ENCODE measurements around the gene OR6B3. TPM values are rescaled to one million over a fixed set of nuclear protein-coding genes. Genes with fewer than 3 reads are reported as not detected.

The OR6B3 gene
- total RNA-seq, 3 donors from 2014 or later (not counting 1 experiment from before 2014, with no cell fraction given), result not detected

- H3K9me3 ChIP-seq (ENCODE audit: control insufficient read depth, insufficient read depth, low read length), result no peaks in the 10 kb centered on the region
- no peaks in the 10 kb centered on the region for H3K9me3 Mint-ChIP-seq
- peaks cover 17% of the 10 kb centered on the region for H3K36me3 ChIP-seq (ENCODE audit: control insufficient read depth, insufficient read depth, low read length)
- no peaks in the 10 kb centered on the region for H3K27me3 ChIP-seq (ENCODE audit: control insufficient read depth, insufficient read depth, low read length)
- no peak for DNase-seq
- ATAC-seq, result no peak
- TF ChIP-seq, protein P1, sequence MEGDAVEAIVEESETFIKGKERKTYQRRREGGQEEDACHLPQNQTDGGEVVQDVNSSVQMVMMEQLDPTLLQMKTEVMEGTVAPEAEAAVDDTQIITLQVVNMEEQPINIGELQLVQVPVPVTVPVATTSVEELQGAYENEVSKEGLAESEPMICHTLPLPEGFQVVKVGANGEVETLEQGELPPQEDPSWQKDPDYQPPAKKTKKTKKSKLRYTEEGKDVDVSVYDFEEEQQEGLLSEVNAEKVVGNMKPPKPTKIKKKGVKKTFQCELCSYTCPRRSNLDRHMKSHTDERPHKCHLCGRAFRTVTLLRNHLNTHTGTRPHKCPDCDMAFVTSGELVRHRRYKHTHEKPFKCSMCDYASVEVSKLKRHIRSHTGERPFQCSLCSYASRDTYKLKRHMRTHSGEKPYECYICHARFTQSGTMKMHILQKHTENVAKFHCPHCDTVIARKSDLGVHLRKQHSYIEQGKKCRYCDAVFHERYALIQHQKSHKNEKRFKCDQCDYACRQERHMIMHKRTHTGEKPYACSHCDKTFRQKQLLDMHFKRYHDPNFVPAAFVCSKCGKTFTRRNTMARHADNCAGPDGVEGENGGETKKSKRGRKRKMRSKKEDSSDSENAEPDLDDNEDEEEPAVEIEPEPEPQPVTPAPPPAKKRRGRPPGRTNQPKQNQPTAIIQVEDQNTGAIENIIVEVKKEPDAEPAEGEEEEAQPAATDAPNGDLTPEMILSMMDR (IDR thresholded peaks at IDR 0.05), result no peak
- no peaks in the 10 kb centered on the region for H3K27me3 Mint-ChIP-seq (ENCODE audit: low read depth in 2 of 2)
- H3K4me3 Mint-ChIP-seq, result peak overlapping the region; percentile 95
- intact Hi-C loops (cut with micrococcal nuclease), result no loop called here
- no peak overlapping the region for H3K4me3 ChIP-seq (ENCODE audit: low read length)
- peaks cover 12% of the 10 kb centered on the region for H3K4me1 ChIP-seq (ENCODE audit: control insufficient read depth, insufficient read depth, low read length)
- 93% methylated on average over 9 of the region's 9 CpGs for WGBS (ENCODE audit: insufficient coverage)
- H3K36me3 Mint-ChIP-seq, result no peaks in the 10 kb centered on the region
- H3K27ac ChIP-seq (ENCODE audit: low read length), result no peak overlapping the region
- H3K27ac Mint-ChIP-seq, result peak overlapping the region; percentile 90 to 93
- H3K4me1 Mint-ChIP-seq, result peaks cover 25 to 32% of the 10 kb centered on the region in 2 donors
Observed at GRCh38 chr2:240023792-240024191, 29.5 kb downstream of the OR6B3 start.

GRCh38 chr2:240021488-240022104, 31.7 kb downstream of the OR6B3 start:
- no peak overlapping the region for H3K4me3 ChIP-seq (ENCODE audit: low read length)
- DNase-seq, result peak; percentile 48 to 75
- Mint-ChIP-seq H3K27me3 (ENCODE audit: low read depth in 2 of 2) (no peaks in the 10 kb centered on the region), H3K4me3 (no peak overlapping the region), H3K9me3 (no peaks in the 10 kb centered on the region), H3K4me1 (peaks cover 23 to 40% of the 10 kb centered on the region in 2 donors), H3K36me3 (no peaks in the 10 kb centered on the region), H3K27ac (no peak overlapping the region)
- ATAC-seq, result no peak
- intact Hi-C loops (cut with micrococcal nuclease), result no loop called here
- no peaks in the 10 kb centered on the region for H3K9me3 ChIP-seq (ENCODE audit: control insufficient read depth, insufficient read depth, low read length)
- H3K27me3 ChIP-seq (ENCODE audit: control insufficient read depth, insufficient read depth, low read length), result no peaks in the 10 kb centered on the region
- peaks cover 12% of the 10 kb centered on the region for H3K4me1 ChIP-seq (ENCODE audit: control insufficient read depth, insufficient read depth, low read length)
- H3K36me3 ChIP-seq (ENCODE audit: control insufficient read depth, insufficient read depth, low read length), result peaks cover 38% of the 10 kb centered on the region
- no peak overlapping the region for H3K27ac ChIP-seq (ENCODE audit: low read length)
- TF ChIP-seq, protein P1 (IDR thresholded peaks at IDR 0.05), result peak; percentile 55
- 72% methylated on average over 8 of the region's 9 CpGs for WGBS (ENCODE audit: insufficient coverage)

DNA sequence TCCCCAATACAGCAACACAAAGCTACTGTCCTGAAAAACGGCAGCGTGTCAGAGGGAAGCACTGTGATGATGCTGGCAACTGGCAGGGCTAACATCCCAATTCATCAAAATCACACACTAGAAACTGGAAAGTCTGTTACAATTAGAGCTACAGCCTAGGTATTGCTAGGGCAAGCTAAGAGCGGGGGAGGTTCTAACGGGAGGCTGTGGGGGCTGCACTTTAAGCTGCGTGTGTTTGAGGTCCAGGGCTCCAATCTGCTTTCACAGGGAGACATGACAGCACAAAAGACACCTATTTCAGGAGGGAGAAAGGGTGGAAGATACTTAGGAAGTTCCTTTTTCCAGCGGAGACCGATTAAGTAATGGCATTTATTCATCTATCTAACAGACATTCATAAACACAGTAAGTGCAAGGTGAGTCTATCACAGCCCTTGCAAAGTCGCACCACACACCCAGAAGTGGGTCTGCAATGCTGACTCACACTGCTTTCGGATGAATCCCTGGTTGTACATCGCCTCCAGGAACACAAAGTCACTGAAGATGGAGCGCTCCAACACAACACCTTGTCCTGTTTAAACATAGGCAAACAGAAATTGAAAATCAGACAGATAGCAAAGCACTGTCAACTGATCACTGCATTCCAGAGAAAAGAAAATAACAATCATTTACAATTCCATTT, 35.1 kb downstream of the OR6B3 start:
- no peak overlapping the region for H3K27ac Mint-ChIP-seq
- peaks cover 5 to 25% of the 10 kb centered on the region in 2 donors for H3K4me1 Mint-ChIP-seq
- intact Hi-C loops (cut with micrococcal nuclease), result no loop called here
- 98% methylated on average over 11 of the region's 11 CpGs for WGBS (ENCODE audit: insufficient coverage)
- no peak overlapping the region for H3K4me3 Mint-ChIP-seq
- H3K4me1 ChIP-seq (ENCODE audit: control insufficient read depth, insufficient read depth, low read length), result no peaks in the 10 kb centered on the region
- H3K9me3 Mint-ChIP-seq, result no peaks in the 10 kb centered on the region
- no peak overlapping the region for H3K4me3 ChIP-seq (ENCODE audit: low read length)
- DNase-seq (no peak), ATAC-seq (no peak)
- H3K36me3 Mint-ChIP-seq, result no peaks in the 10 kb centered on the region
- peaks cover 67% of the 10 kb centered on the region for H3K36me3 ChIP-seq (ENCODE audit: control insufficient read depth, insufficient read depth, low read length)
- no peaks in the 10 kb centered on the region for H3K27me3 ChIP-seq (ENCODE audit: control insufficient read depth, insufficient read depth, low read length)
- no peak overlapping the region for H3K27ac ChIP-seq (ENCODE audit: low read length)
- no peaks in the 10 kb centered on the region for H3K27me3 Mint-ChIP-seq (ENCODE audit: low read depth in 2 of 2)
- TF ChIP-seq, protein P1 (IDR thresholded peaks at IDR 0.05), result no peak
- no peaks in the 10 kb centered on the region for H3K9me3 ChIP-seq (ENCODE audit: control insufficient read depth, insufficient read depth, low read length)

Measured in natural killer cell (primary cell).